D721Med (cell line): ENCODE data around the gene FGF14.

Experiments used
- DNase-seq: peaks from one replicate; pipeline ENCODE4 v3.0.0; 2011; ENCODE audit warnings: low spot score; ENCODE audit not compliant: insufficient read length
- FAIRE-seq: peaks from 2 replicates; lab custom pipeline; 2011; peaks lifted over from hg19 to GRCh38; lab: Jason Lieb, UNC
- CTCF ChIP-seq: IDR thresholded peaks from 2 replicates; pipeline ENCODE4 v1.5.1; 2012; ENCODE audit warnings: mild to moderate bottlenecking, control low read depth; ENCODE audit not compliant: insufficient read depth; ENCODE audit errors: missing control alignments

Gene FGF14

GRCh38 chr13:101795025-101795424, 606.8 kb downstream of the FGF14 start:
- FAIRE-seq (no peak), DNase-seq (no peak)
- no peak for TF ChIP-seq CTCF

- no peak for FAIRE-seq
- no peak for TF ChIP-seq CTCF
- DNase-seq, result no peak
Observed at GRCh38 chr13:101792189-101792588, 609.7 kb downstream of the FGF14 start.

- TF ChIP-seq CTCF, result peak; percentile 22
- no peak for FAIRE-seq
Observed at GRCh38 chr13:101785858-101786257, 616.0 kb downstream of the FGF14 start.

GRCh38 chr13:101784313-101784712, 617.5 kb downstream of the FGF14 start:
- DNase-seq, result no peak
- no peak for TF ChIP-seq CTCF
- no peak for FAIRE-seq

More at GRCh38 chr13:101785858-101786257, 616.0 kb downstream of the FGF14 start:
- no peak for DNase-seq

GRCh38 chr13:101783554-101783953, 618.3 kb downstream of the FGF14 start:
- FAIRE-seq (no peak), DNase-seq (no peak)
- no peak for TF ChIP-seq CTCF

GRCh38 chr13:101780211-101780610, 621.6 kb downstream of the FGF14 start:
- FAIRE-seq (no peak), DNase-seq (no peak)
- TF ChIP-seq CTCF, result no peak

GRCh38 chr13:101779147-101779546, 622.7 kb downstream of the FGF14 start:
- FAIRE-seq (no peak), DNase-seq (no peak)
- TF ChIP-seq CTCF, result no peak
